PFSK-1 (cell line): Measurements from ENCODE around the gene SLC26A6.
A peak's percentile ranks its signal among the peaks of the same experiment; 100 is the strongest.

Experiments used
- FOXP2 ChIP-seq: optimal IDR thresholded peaks from 2 replicates; pipeline ENCODE3; 2011; ENCODE audit warnings: borderline replicate concordance, control low read depth, inconsistent platforms; ENCODE audit not compliant: insufficient read depth; ENCODE audit errors: extremely low read length, extremely low read depth
- POLR2AphosphoS5 ChIP-seq: IDR thresholded peaks from 2 replicates; pipeline ENCODE4 v1.6.1; 2012; ENCODE audit warnings: low read depth, mild to moderate bottlenecking, control low read depth, low read length, moderate library complexity
- REST ChIP-seq, 2 experiments: IDR thresholded peaks; 2 replicates each; pipeline versions ENCODE4 v1.6.1 to v1.8.0; 2011 to 2012; ENCODE audit warnings: low read depth in 2 of 2, low read length in 2 of 2, control low read depth in 1 of 2, inconsistent platforms in 1 of 2, mild to moderate bottlenecking in 1 of 2, moderate library complexity in 1 of 2; ENCODE audit not compliant: insufficient read depth in 1 of 2
- SIN3A ChIP-seq: IDR thresholded peaks from 2 replicates; pipeline ENCODE4 v1.6.1; 2012; ENCODE audit warnings: mild to moderate bottlenecking, low read length, moderate library complexity, borderline replicate concordance; ENCODE audit not compliant: insufficient read depth
- TAF1 ChIP-seq: IDR thresholded peaks from 2 replicates; pipeline ENCODE4 v1.6.1; 2012; ENCODE audit warnings: low read length, control low read depth, borderline replicate concordance; ENCODE audit not compliant: insufficient read depth

SLC26A6 gene

GRCh38 chr3:48661501-48662144 lies 26.4 kb upstream of the SLC26A6 start:
- TF ChIP-seq TAF1 (no peak), POLR2AphosphoS5 (no peak), SIN3A (peak; percentile 98; the same call in 1 of the 2 replicates), REST (IDR thresholded peaks at IDR 0.05; ENCODE audit: insufficient read depth in 1 of 2, low read depth in 2 of 2, low read length in 2 of 2) (peak; percentile 99 to 100), FOXP2 (no peak)

- TF ChIP-seq FOXP2: no peak
- TF ChIP-seq SIN3A: no peak
- no peak for TF ChIP-seq POLR2AphosphoS5
- no peak for TF ChIP-seq TAF1
These were observed 25.6 kb upstream of the SLC26A6 start for GRCh38 chr3:48660800-48661400.

DNA sequence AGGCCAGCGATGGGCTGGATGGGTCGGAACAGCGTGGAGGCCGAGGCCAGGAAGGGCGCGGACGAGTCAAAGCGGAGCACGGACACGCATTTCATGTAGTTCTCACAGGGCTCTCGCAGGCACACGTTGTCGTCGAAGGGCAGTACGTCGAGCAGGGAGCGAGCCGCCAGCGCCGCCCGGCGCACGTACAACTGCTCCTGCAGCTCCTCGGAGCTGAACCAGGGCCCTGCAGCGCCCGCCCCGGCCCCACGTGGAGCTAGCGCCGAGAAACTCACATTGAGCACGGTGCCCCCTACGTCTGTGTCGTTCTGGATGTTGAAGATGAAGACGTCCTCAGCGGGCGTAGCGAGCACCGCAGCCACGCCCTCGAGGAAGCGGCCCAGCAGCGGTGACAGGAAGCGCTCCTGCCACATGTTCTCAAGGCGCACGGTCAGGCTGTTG lies 21.6 kb upstream of the SLC26A6 start:
- TF ChIP-seq SIN3A (no peak), TAF1 (no peak), FOXP2 (no peak), POLR2AphosphoS5 (no peak), REST (IDR thresholded peaks at IDR 0.05; ENCODE audit: insufficient read depth in 1 of 2, low read depth in 2 of 2, low read length in 2 of 2) (no peak)

- TF ChIP-seq TAF1: no peak
- TF ChIP-seq FOXP2: no peak
- TF ChIP-seq POLR2AphosphoS5: no peak
- no peak for TF ChIP-seq REST (IDR thresholded peaks at IDR 0.05; ENCODE audit: insufficient read depth in 1 of 2, low read depth in 2 of 2, low read length in 2 of 2)
- TF ChIP-seq SIN3A: no peak
These were observed 21.0 kb upstream of the SLC26A6 start for GRCh38 chr3:48656061-48656840.

- no peak for TF ChIP-seq POLR2AphosphoS5
- TF ChIP-seq FOXP2: no peak
- no peak for TF ChIP-seq TAF1
- no peak for TF ChIP-seq REST (IDR thresholded peaks at IDR 0.05; ENCODE audit: insufficient read depth in 1 of 2, low read depth in 2 of 2, low read length in 2 of 2)
- TF ChIP-seq SIN3A: no peak
These were observed 20.3 kb upstream of the SLC26A6 start for GRCh38 chr3:48655606-48656005.
